ENCODE results near the gene LIN28B. TPM values are rescaled to one million over a fixed set of nuclear protein-coding genes. Genes with fewer than 3 reads are reported as not detected.

Gene LIN28B
- total and polyA plus RNA-seq, 2 experiments from 2014 or later, result 35.3 to 96.4 TPM

GRCh38 chr6:105116150-105116549, 159.2 kb downstream of the LIN28B start:
- no peaks in the 10 kb centered on the region for H3K36me3 Mint-ChIP-seq (ENCODE audit: low read depth)
- no peaks in the 10 kb centered on the region for H3K27me3 ChIP-seq (ENCODE audit: insufficient read depth)
- H2AFZ ChIP-seq, result no peak overlapping the region
- ATAC-seq (peak; percentile 50; the same call in 2 of the 3 replicates), DNase-seq (ENCODE audit: low spot score) (peak; percentile 13)
- peaks cover 9% of the 10 kb centered on the region for H3K4me1 Mint-ChIP-seq
- H3K4me3 ChIP-seq, result no peak overlapping the region
- H3K4me2 ChIP-seq, result no peak overlapping the region
- H4K20me1 ChIP-seq (replicated peaks; ENCODE audit: insufficient read depth), result no peaks in the 10 kb centered on the region
- H3K4me1 ChIP-seq (ENCODE audit: insufficient read depth), result no peaks in the 10 kb centered on the region
- TF ChIP-seq CREB1 (CRISPR knock-in tag; IDR thresholded peaks at IDR 0.05; ENCODE audit: low read depth) (no peak), REST (IDR thresholded peaks at IDR 0.05; ENCODE audit: unreplicated experiment) (no peak), EZH2 (IDR thresholded peaks at IDR 0.05; ENCODE audit: low read depth, unreplicated experiment) (no peak), CTCF (conservative IDR thresholded peaks at IDR 0.05; ENCODE audit: low read depth in 2 of 2) (no peak), ETS1 (IDR thresholded peaks at IDR 0.05) (no peak), NANOG (IDR thresholded peaks at IDR 0.05; ENCODE audit: borderline replicate concordance) (no peak), EZH2phosphoT487 (IDR thresholded peaks at IDR 0.05; ENCODE audit: unreplicated experiment) (no peak), POLR2AphosphoS5 (IDR thresholded peaks at IDR 0.05; ENCODE audit: low read depth) (no peak), STAT1 (IDR thresholded peaks at IDR 0.05; ENCODE audit: unreplicated experiment) (no peak), JUNB (IDR thresholded peaks at IDR 0.05; ENCODE audit: unreplicated experiment) (no peak), ZNF462 (CRISPR knock-in tag; IDR thresholded peaks at IDR 0.05) (no peak), ZNF331 (CRISPR knock-in tag; IDR thresholded peaks at IDR 0.05; ENCODE audit: low read depth) (no peak), ZNF114 (CRISPR knock-in tag; IDR thresholded peaks at IDR 0.05) (no peak)
- no peaks in the 10 kb centered on the region for H3K9me3 Mint-ChIP-seq
- peaks cover 3% of the 10 kb centered on the region for H3K27me3 Mint-ChIP-seq (ENCODE audit: insufficient read depth, low read depth, poor library complexity)
- H3K27ac Mint-ChIP-seq, result no peak overlapping the region
- no peaks in the 10 kb centered on the region for H3F3A ChIP-seq (replicated peaks; ENCODE audit: low read depth)
- no peaks in the 10 kb centered on the region for H3K79me2 ChIP-seq (replicated peaks; ENCODE audit: insufficient read depth)
- no peak overlapping the region for H3K27ac ChIP-seq (ENCODE audit: low read depth)
- H3K9me2 ChIP-seq (ENCODE audit: insufficient read depth), result no peaks in the 10 kb centered on the region
- no peaks in the 10 kb centered on the region for H3K36me3 ChIP-seq (ENCODE audit: insufficient read depth)
- no peak overlapping the region for H3K4me3 Mint-ChIP-seq
